Lung (tissue), 12 donors: ENCODE data around the gene IQGAP2. TPM values are rescaled to one million over a fixed set of nuclear protein-coding genes. Genes with fewer than 3 reads are reported as not detected.

Experiments
- ATAC-seq: fragments of 200-7000 bp; cut with Tn5 transposase; one replicate; pipeline ENCODE4 v1.9.1; 2020; ENCODE audit warnings: moderate number of reproducible peaks; ENCODE audit not compliant: insufficient read depth, low FRiP score
- DNase-seq, 3 donors: peaks; one replicate each; pipeline ENCODE4 v3.0.0-alpha.2; 2013 to 2017
- H3K27ac ChIP-seq, 2 donors: one replicate each; pipeline ENCODE4 v1.5.1; 2013; ENCODE audit warnings: mild to moderate bottlenecking in 2 of 2, moderate library complexity in 2 of 2, control low read depth in 1 of 2, inconsistent platforms in 1 of 2, low read depth in 1 of 2, low read length in 1 of 2
- H3K27me3 ChIP-seq, 3 donors: one replicate each; pipeline ENCODE4 v1.5.1; 2013; ENCODE audit warnings: low read length in 2 of 3; ENCODE audit not compliant: control insufficient read depth in 3 of 3, insufficient read depth in 3 of 3
- H3K36me3 ChIP-seq, 4 donors: one replicate each; pipeline ENCODE4 v1.5.1; 2013; ENCODE audit warnings: low read length in 4 of 4, mild to moderate bottlenecking in 1 of 4, moderate library complexity in 1 of 4; ENCODE audit not compliant: control insufficient read depth in 4 of 4, insufficient read depth in 4 of 4
- H3K4me1 ChIP-seq, 5 donors: one replicate each; pipeline ENCODE4 v1.5.1; 2013; ENCODE audit warnings: low read length in 5 of 5, mild to moderate bottlenecking in 2 of 5, moderate library complexity in 1 of 5; ENCODE audit not compliant: control insufficient read depth in 5 of 5, insufficient read depth in 5 of 5
- H3K4me3 ChIP-seq: one replicate; pipeline ENCODE4 v1.5.1; 2013; ENCODE audit warnings: mild to moderate bottlenecking, control low read depth, moderate library complexity
- H3K9ac ChIP-seq, 2 donors: one replicate each; pipeline ENCODE4 v1.5.1; 2013; ENCODE audit warnings: low read length in 2 of 2, control low read depth in 1 of 2; ENCODE audit not compliant: insufficient read depth in 1 of 2
- H3K9me3 ChIP-seq, 4 donors: one replicate each; pipeline ENCODE4 v1.5.1; 2013; ENCODE audit warnings: low read length in 3 of 4, mild to moderate bottlenecking in 1 of 4, moderate library complexity in 1 of 4; ENCODE audit not compliant: control insufficient read depth in 4 of 4, insufficient read depth in 3 of 4
- WGBS, 2 donors: extraction: QIAGEN DNeasy Blood & Tissue Kit; methylation state at CpG; one replicate each; pipeline ENCODE4 v1.1.7; 2013; 5-methylcytosine and 5-hydroxymethylcytosine counted together
- polyA plus RNA-seq, 2 donors: library from polyadenylated mRNA; stranded (reverse); fragments of 200-250 nt; gene quantifications; one replicate each; pipeline ENCODE4 v1.2.1, GENCODE V29; 2013
- total RNA-seq, 2 donors: library from RNA; depleted of rRNA in 1 of 2; stranded (reverse); fragments of >200 nt in 1 of 2; gene quantifications; one replicate each; pipeline ENCODE4 v1.2.1, GENCODE V29; 2014 to 2021
- TF ChIP-seq, protein P1 (sequence below): IDR thresholded peaks from 2 replicates; pipeline ENCODE4 v1.5.1; 2012; ENCODE audit warnings: mild to moderate bottlenecking; ENCODE audit errors: control extremely low read depth, extremely low read depth
- donor health status: control.
- donor health status: control.
- donor health status: Bipolar disorder and iron deficiency.
- donor health status: healthy.
- donor health status: DM: yes; HTN: yes; CAD: no.

IQGAP2 gene
- total and polyA plus RNA-seq, 4 donors, result 6.0 to 33.6 (median 13.7) TPM

DNA sequence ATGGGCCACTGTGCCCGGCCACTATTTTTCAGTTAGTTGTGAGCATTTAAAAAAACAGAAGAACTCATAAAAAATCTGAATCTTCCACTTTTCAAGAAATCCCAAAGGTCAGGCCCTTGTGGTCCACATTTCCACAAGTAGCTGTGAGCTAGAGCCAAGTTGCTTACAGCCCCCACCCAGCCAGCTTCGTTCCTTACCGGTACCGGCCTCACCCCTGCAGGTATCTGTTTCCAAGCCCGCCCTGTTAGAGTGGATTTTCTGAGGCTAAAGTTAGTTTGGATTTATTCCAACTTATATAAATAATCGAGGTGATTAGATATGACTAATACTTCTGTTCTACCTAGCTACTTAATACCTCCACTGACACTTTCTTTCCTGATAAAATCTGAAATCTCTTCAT lies 139.2 kb downstream of the IQGAP2 start:
- no peak for DNase-seq
- Histone ChIP-seq H3K36me3 (no peaks in the 10 kb centered on the region), H3K4me1 (peaks cover 0 to 30% (median 19%) of the 10 kb centered on the region in 5 donors), H3K9ac (no peak overlapping the region), H3K9me3 (peaks cover 0 to 2% (median 0%) of the 10 kb centered on the region in 4 donors), H3K27me3 (no peaks in the 10 kb centered on the region), H3K27ac (no peak overlapping the region), H3K4me3 (no peak overlapping the region)
- WGBS, 2 donors, result 64 to 75% methylated on average over 6 of the region's 6 CpGs
- TF ChIP-seq, protein P1, sequence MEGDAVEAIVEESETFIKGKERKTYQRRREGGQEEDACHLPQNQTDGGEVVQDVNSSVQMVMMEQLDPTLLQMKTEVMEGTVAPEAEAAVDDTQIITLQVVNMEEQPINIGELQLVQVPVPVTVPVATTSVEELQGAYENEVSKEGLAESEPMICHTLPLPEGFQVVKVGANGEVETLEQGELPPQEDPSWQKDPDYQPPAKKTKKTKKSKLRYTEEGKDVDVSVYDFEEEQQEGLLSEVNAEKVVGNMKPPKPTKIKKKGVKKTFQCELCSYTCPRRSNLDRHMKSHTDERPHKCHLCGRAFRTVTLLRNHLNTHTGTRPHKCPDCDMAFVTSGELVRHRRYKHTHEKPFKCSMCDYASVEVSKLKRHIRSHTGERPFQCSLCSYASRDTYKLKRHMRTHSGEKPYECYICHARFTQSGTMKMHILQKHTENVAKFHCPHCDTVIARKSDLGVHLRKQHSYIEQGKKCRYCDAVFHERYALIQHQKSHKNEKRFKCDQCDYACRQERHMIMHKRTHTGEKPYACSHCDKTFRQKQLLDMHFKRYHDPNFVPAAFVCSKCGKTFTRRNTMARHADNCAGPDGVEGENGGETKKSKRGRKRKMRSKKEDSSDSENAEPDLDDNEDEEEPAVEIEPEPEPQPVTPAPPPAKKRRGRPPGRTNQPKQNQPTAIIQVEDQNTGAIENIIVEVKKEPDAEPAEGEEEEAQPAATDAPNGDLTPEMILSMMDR, result no peak
- ATAC-seq, result no peak

DNA sequence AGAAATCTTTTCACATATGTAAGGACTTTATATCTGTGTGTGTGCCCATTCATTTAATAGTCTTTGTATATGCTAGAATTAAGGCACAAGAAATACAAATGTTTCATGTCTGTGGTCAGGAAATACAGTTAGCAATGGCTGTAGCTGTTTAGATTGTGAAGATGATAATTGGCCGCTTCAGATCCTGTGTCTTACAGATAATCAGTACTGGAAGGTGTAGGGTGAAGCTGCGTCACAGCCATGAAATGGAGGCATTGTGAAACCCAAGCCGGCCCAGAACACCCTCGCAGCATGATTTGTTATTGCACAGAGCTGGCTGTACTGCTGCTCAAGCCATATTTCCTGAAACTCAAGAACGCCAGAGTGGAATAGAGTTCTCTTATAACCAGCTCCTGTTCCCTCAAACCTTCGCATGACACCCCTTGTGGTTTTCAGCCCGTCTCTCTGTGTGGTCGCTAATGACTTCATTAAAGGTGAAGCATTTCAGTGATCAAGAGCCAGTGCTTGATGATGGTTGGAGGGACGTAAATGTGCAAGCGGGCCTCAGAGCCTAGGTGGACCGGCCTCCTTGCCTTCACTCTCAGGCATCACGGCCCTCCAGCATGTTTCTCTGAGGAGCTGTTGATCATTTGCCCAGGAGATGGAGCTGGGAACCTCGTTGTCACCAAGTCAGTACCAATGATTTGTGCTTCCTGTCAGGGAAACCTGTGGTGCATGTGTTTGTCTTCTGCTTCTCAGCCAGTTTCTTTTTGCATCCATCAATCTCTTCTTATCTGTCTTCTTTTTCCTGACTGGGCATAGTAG lies 140.0 kb downstream of the IQGAP2 start:
- DNase-seq (peak; percentile 76 to 93 (median 85)), ATAC-seq (peak; percentile 15)
- no peak overlapping the region for H3K4me3 ChIP-seq
- 28 to 43% methylated on average over 13 of the region's 13 CpGs for WGBS, 2 donors
- H3K9me3 ChIP-seq, result peaks cover 0 to 2% (median 0%) of the 10 kb centered on the region in 4 donors
- no peaks in the 10 kb centered on the region for H3K27me3 ChIP-seq
- TF ChIP-seq, protein P1, result no peak
- H3K36me3 ChIP-seq, result no peaks in the 10 kb centered on the region
- no peak overlapping the region for H3K9ac ChIP-seq
- H3K4me1 ChIP-seq, result peaks cover 0 to 39% (median 23%) of the 10 kb centered on the region in 5 donors
- peak overlapping the region in 1 of 2 donors; percentile 8 for H3K27ac ChIP-seq

DNA sequence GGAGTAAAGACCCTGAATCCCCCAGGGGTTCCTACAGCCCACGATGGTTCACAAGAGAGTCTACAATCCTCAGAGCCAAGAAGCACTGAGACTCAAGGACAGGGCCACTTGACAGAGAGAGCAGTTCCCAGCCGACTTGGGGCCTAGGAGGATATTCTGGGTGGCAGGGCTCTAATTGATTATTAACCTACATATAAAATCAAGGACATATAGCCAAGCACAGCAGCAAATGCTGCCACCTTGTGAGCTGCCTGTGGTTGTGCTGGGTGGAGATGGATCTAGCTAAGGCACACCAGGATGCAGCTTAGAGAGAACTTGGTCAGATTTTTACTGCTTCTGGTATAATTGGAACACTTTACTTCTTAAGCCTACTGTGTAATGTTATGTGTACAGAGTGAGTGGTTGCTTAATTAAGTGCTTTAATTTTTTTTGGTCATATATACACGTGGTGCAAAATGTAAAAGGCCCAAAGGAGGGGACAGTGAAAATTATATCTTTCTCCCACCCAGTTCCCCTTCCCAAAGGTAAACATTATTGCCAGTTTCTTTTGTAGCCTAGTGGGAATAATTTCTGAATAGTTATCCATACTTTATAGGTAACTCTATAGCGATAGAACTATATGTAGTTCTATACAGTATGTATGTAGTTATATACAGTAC lies 141.3 kb downstream of the IQGAP2 start:
- H3K27ac ChIP-seq, result peak overlapping the region in 1 of 2 donors; percentile 49
- H3K4me1 ChIP-seq, result peaks cover 0 to 44% (median 23%) of the 10 kb centered on the region in 5 donors
- peak; percentile 30 for ATAC-seq

More for the DNA sequence above, 141.3 kb downstream of the IQGAP2 start:
- DNase-seq, result peak; percentile 66 to 82 (median 77)
- H3K9me3 ChIP-seq, result peaks cover 0 to 1% (median 0%) of the 10 kb centered on the region in 4 donors
- no peaks in the 10 kb centered on the region for H3K27me3 ChIP-seq
- 36 to 39% methylated on average over 4 of the region's 4 CpGs for WGBS, 2 donors
- TF ChIP-seq, protein P1, result peak; percentile 22
- H3K4me3 ChIP-seq, result no peak overlapping the region
- H3K36me3 ChIP-seq, result no peaks in the 10 kb centered on the region
- no peak overlapping the region for H3K9ac ChIP-seq
